GM20431 (cell line): Measurements from ENCODE around the gene FAR2.
"Not testable (repeated sequence)": the region's sequence is repeated elsewhere in the genome, so short reads cannot be mapped to it uniquely, and the experiment has no call there.

Experiments
- in situ Hi-C: fragments of 300-500 bp; cut with MseI, MboI; formaldehyde crosslinking; loops from one replicate; pipeline ENCODE4 v1.15.0; 2020; ENCODE audit warnings: low sequenced_read_pairs; ENCODE audit not compliant: unreplicated experiment

The FAR2 gene

GRCh38 chr12:29270446-29270845 lies 121.4 kb downstream of the FAR2 start:
- in situ Hi-C loops = no loop called here

DNA sequence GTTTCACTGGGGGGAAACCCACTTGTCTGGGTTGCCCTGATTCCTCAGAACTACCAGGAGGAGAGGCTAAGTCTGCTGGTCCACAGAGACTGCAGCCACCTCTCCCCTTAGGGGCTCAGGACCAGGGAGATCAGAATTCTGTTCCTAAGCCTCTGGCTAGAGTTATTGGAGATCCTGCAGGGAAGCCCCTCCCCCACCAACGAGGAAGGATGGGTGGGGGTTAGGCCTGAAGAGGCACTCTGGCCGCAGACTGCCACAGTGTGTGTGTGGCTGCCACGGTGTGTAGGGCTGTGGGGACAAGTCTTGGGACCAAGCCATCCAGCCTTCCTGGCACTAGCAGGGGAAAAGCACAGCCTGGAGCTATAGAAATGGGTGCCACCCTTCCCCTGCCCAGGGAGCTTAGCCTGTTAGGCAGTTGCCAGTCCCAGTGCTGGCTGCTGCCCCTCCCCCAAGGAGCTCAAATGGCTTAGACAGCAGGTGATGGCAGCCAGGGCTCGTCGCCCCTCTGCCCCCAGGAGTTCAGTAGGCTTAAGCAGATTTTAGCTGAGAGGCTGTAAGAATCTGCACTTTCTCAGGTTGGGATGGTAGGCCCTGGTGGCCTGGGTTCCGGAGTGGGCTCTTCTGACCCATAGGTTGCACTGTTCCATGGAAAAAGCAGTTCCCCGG lies 124.2 kb downstream of the FAR2 start:
- in situ Hi-C loops = no loop called here

DNA sequence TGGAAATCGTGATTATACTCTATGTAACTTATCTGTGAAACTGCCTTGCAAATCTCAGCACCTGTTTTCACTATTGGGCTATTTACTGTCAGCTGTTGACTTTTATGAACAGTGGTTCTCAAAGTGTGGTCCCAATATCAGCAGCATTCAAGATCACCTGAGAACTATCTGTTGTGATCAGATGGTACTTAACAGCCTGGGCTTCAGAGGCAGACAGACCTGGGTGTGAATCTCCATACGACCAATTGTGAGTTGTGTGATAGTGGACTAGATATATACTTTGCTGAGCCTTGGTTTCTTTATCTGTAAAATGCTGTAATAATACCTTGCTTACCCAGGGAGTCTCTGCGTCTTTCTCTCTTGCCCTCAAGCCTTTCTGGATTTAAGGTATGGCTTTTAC lies 126.8 kb downstream of the FAR2 start:
- in situ Hi-C loops = no loop called here

GRCh38 chr12:29277231-29277630 lies 128.2 kb downstream of the FAR2 start:
- in situ Hi-C loops = no loop called here

DNA sequence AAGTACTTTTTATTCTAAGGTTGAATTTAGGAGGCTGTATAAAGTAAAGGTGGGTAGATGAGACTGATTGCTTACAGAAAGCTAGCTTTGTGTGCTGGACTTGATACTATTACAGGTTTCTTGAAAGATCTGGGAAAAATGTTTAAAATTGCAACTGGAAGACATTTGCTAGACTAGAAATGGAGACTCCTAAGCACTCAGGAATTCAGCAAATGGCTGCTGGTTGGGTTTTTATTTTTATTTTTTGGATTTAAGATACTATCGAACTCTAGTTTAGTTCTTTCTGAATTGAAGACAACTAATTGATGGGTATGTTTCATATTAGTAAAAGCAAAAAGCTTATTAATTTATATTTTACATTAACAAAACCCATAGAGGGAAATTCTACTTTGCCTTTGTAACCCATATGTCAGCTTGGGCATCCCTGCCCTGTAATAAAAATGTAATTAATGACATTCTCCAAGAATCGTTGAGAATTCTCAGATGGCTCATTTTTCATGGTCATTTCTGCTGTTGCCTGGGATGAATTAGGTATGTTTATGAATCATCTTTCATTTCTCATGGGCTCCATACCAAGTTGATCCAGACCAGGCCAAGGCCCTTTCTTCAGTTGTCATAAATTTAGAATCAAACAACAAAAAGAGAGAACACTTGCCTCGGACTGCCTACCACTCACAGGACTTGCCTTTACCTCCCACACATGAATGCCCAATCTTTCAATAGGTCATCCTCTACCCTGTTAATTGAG lies 129.8 kb downstream of the FAR2 start:
- in situ Hi-C loops = no loop called here

GRCh38 chr12:29281371-29282005 lies 132.4 kb downstream of the FAR2 start:
- in situ Hi-C loops = no loop called here

- in situ Hi-C loops = no loop called here
Measured at GRCh38 chr12:29282031-29282816, 133.1 kb downstream of the FAR2 start.

GRCh38 chr12:29283969-29284700 lies 135.1 kb downstream of the FAR2 start:
- in situ Hi-C loops = no loop called here

DNA sequence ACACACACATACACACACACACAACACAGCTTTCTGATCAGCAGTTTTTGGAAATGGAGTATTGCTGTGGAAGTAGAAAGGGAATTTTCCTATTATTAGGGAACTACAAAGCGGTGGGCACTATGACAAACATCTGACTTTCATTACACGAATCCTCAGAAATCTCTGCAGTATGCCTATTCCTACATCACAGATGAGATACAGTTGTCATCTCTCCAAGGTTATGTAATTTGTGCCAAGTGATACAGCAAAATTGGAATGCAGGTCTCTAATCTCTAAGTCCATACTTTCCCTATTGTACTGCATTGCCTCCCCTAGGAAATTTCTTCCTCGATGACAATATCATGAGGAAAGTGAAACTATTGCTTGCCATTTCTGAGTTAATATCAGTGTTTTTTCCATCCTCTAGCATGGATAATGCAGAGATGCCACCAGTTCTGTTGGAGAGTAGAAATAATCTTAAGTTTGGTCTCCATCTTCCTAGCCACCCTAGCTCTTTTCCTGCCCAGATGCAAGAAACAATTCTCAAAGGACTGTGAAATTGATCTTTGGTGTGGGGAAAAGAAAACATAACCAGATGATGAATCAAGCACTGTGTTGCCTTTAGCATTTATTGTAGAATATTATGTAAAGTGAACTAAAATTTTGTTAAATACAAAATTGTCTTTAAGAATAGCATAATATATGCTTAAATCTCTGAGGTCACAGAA lies 137.2 kb downstream of the FAR2 start:
- in situ Hi-C loops = no loop called here

GRCh38 chr12:29287622-29288021 lies 138.5 kb downstream of the FAR2 start:
- in situ Hi-C loops = no loop called here

DNA sequence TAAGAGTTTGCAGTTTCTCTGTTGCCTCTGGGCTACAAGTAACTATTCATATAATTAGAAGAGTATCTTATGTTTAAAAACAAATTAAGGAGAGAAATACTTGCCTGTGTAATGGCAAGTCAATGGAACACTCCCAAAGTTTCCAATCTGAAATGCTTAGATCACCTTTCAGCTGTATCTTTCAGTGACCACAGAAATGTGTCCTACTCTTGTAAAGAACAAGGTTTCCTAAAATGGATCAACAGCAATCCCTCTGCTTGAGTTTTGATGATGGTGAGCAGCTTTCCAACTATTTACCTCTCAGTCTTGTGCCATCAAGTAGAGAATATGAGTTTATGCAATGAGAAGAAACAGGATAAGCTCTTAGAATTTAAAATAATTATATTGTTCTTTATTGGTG lies 139.0 kb downstream of the FAR2 start:
- in situ Hi-C loops = no loop called here

- in situ Hi-C loops = not testable (repeated sequence)
Measured at GRCh38 chr12:29290475-29290874, 141.4 kb downstream of the FAR2 start.

DNA sequence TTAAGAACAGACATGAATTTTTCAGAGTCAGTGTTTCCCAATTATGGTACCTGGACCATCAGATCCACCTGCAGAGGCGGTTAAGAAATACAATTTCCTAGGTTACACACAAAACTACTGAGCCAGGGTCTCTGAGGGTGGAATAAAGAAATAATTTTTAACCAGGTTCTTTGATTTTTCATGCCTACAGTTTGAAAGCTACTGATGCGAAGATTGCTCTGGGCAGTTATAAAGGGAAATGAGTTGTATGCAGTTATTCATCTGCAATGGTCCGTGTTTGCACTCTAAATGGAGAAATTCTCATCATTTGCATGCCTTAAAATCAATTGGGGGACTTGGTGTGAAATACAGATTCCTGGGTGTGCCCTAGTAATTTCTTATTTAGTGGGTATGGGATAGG lies 142.1 kb downstream of the FAR2 start:
- in situ Hi-C loops = no loop called here

DNA sequence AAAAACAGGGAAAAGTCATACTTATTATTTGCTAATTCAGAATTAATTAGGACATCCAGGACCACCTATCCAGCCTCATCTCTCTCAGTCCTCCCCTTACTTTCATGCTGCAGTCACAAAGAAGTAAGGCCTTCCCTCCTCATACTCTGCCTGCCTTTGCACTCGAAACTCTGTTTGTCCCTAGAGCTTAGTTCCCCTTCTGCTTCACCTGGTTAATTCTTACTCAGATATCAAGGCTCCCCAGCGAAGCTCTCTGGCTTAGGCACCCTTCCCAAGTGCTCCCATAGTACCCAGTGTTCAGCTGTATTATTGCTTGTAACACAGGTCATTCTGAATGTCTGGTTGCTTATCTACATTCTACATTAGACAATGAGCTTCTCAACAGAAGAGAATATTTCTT lies 150.6 kb downstream of the FAR2 start:
- in situ Hi-C loops = no loop called here

DNA sequence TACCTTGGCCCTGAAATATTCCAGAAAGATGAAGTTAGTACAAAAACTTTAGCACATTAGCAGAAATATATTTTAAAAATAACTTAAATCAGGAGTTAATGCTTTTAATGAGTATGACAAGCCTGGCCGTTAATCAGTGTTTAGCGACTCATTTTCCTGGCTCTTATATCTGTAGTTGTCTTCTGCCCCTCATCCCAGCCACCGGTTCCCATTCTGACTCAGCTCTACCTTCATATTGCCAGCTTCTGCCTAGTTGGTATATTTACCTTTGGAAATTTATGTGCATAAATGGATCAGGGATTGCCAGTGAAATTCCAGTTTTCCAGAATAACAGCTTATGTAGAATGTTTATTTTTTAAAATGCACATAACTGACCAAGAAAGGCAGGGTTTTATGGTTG lies 152.0 kb downstream of the FAR2 start:
- in situ Hi-C loops = no loop called here

- in situ Hi-C loops = no loop called here
Measured at GRCh38 chr12:29304388-29304787, 155.3 kb downstream of the FAR2 start.

DNA sequence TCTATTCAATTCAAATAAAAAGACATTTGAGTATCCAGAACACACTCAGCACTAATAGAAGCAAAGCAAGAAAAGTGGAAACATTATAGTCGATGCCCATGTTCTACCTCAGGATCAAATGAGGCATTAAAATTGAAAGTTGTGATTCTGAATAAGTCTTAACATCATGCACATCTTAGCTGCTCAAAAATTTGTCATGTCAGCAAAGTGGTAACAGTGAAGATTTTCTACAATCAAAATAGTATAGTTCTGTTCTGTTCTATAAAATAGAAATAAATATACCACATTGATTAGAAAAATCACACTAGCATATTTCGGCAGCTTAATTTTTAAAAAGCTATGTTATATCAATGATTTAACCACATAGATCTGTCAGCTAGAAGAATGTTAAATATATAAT lies 157.2 kb downstream of the FAR2 start:
- in situ Hi-C loops = no loop called here

GRCh38 chr12:29306682-29307081 lies 157.6 kb downstream of the FAR2 start:
- in situ Hi-C loops = no loop called here

GRCh38 chr12:29309320-29309902 lies 160.3 kb downstream of the FAR2 start:
- in situ Hi-C loops = no loop called here
